ENCODE data around the gene SORCS2.

DNA sequence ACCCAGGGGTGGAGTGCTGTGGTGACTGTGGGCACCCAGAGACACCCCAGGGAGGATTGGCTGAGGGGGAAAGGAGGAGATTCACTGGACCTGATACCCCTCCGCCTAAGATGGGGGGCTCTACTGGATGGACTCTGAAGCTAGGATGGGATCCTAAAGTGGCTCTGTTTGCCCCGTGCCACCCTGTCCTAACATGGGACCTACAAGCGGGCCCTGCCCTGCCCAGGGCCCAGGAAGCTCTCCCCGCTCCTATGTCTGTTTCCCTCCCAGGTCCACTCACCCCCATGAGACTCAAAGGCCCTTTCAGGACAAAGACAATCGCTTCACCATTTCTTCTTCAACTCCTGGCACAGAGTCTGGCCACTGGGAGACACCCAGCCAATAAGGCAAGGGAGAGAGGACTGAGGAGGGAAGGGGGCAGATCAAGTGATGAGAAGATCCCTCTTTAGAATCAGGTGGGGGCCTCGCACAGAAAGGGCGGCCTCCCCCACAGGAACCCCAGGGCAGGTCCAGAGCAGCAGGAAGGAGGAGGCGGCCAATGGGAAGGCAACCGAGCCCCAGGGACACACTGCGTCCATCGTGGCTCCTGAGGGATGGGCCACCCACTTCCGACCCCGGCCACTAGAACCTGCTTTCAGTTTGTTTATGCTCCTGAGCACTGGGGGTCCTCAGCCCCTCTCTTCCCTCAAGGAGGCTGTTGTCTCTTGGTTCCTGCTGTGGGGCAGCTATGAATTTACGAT, 592.0 kb downstream of the SORCS2 start:
- TF ChIP-seq FOXM1 (IDR thresholded peaks at IDR 0.05; ENCODE audit: borderline replicate concordance, low read depth) (no peak), TAF1 (IDR thresholded peaks at IDR 0.05; ENCODE audit: low read depth) (no peak), EP300 (IDR thresholded peaks at IDR 0.05; ENCODE audit: borderline replicate concordance) (no peak), YY1 (IDR thresholded peaks at IDR 0.05; ENCODE audit: low read depth) (no peak), CEBPB (IDR thresholded peaks at IDR 0.05) (no peak), RAD21 (IDR thresholded peaks at IDR 0.05; ENCODE audit: low read depth) (no peak)
- TF ChIP-seq, protein P1, sequence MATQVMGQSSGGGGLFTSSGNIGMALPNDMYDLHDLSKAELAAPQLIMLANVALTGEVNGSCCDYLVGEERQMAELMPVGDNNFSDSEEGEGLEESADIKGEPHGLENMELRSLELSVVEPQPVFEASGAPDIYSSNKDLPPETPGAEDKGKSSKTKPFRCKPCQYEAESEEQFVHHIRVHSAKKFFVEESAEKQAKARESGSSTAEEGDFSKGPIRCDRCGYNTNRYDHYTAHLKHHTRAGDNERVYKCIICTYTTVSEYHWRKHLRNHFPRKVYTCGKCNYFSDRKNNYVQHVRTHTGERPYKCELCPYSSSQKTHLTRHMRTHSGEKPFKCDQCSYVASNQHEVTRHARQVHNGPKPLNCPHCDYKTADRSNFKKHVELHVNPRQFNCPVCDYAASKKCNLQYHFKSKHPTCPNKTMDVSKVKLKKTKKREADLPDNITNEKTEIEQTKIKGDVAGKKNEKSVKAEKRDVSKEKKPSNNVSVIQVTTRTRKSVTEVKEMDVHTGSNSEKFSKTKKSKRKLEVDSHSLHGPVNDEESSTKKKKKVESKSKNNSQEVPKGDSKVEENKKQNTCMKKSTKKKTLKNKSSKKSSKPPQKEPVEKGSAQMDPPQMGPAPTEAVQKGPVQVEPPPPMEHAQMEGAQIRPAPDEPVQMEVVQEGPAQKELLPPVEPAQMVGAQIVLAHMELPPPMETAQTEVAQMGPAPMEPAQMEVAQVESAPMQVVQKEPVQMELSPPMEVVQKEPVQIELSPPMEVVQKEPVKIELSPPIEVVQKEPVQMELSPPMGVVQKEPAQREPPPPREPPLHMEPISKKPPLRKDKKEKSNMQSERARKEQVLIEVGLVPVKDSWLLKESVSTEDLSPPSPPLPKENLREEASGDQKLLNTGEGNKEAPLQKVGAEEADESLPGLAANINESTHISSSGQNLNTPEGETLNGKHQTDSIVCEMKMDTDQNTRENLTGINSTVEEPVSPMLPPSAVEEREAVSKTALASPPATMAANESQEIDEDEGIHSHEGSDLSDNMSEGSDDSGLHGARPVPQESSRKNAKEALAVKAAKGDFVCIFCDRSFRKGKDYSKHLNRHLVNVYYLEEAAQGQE (IDR thresholded peaks at IDR 0.05; ENCODE audit: low read depth), result no peak

Data from Ishikawa (cell line).